HG03439 (cell line): ENCODE measurements around the gene SNCB.

ENCODE experiments used
- ATAC-seq: cut with Tn5 transposase; IDR thresholded peaks from one replicate; pipeline ENCODE4 v1.9.1; 2021; ENCODE audit warnings: mild to moderate bottlenecking, moderate library complexity; ENCODE audit not compliant: unreplicated experiment

Gene SNCB

GRCh38 chr5:176625512-176625911 lies 4.8 kb downstream of the SNCB start:
- no peak for ATAC-seq

DNA sequence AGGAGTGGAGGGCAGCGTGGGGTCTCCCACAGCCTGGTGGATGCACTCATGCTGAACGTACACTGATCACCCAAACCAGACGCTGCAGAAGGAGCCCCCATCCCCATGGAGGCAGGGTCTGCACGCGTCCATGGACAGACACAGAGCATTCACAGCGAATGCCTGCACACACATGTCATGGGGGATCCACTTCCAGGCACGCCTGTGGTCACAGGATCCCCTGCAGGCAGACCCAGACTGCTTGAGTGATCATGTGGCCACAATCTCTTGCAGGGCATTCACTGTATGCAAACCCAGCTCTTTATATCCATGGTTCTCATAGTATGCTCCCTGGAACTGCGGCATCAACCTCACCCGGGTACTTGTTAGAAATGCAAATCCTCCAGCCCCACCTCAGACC lies 5.4 kb downstream of the SNCB start:
- no peak for ATAC-seq

DNA sequence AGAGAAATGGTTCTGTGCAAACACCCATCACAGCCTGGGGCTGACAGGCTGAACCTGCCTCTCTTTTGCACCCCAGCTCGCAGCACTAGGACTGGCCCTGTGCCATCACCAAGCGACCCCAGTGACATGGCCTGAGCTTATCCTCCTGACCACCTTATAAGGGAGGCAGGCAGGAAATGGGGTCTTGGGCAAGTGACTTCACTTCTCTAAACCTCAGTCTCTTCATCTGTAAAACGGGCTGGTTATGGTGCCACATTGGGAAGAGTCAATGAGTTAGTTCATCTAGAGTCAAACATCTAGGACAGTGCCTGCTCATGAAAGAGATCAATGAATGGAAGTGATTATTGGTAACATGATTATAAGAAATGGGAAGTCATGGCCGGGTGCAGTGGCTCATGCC lies 6.2 kb downstream of the SNCB start:
- ATAC-seq: no peak

DNA sequence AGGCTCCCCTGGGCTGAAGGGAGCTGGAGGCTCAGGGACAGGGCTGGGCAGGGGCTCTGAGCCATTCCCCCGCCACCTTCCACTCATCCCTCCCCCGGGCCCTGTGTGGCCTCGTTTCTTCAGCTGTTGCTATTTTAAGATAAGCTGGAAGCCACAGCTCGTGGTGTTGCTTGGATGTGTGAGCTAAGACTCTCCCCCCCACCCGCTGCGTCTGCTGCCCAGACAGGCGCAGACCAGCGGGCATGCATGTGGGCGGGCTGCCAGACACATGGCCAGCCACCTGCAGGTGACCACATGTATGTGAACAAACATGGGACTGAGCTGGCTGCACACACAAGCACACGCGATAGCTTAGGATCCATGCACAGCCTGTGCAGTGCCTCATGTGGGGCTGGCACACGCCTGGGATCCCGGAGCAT lies 8.7 kb downstream of the SNCB start:
- ATAC-seq: no peak

DNA sequence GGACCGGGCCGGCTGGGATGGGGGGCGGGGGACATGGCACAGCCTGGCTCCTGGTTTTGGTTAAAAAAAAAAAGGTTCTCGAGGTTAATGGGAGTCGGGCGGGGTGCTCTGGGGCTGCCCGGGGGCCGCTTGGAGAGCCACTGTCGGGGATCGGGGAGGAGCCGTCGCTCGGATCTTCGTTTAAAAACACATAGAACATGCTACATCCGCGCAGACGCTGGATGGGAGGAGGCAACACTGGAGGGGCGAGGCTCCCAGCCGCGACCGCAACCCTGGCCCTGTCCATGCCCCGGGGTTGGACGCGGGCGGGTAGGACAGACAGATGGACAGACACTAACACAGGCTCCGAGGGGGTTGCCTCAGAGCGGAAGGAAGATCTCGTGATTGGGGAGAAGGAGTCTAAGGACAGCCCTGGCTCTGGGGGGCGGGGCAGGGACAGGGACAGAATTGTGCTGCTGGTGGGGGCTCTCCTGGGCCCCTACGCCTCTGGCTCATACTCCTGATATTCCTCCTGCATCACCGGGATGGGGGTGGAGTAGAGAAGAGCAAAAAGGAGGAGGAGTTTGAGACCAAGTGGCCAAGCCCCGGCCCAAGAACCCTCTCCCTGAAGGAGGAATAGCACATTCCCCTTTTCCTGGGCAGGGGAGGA lies 9.9 kb downstream of the SNCB start:
- ATAC-seq: no peak

GRCh38 chr5:176619569-176620332 lies 10.6 kb downstream of the SNCB start:
- no peak for ATAC-seq

- no peak for ATAC-seq
Observed at GRCh38 chr5:176619203-176619568, 11.1 kb downstream of the SNCB start.

- no peak for ATAC-seq
Observed at GRCh38 chr5:176618783-176619182, 11.6 kb downstream of the SNCB start.

GRCh38 chr5:176616511-176616910 lies 13.8 kb downstream of the SNCB start:
- no peak for ATAC-seq

GRCh38 chr5:176614805-176615478 lies 15.4 kb downstream of the SNCB start:
- no peak for ATAC-seq

- ATAC-seq: no peak
Observed at GRCh38 chr5:176612855-176613254, 17.5 kb downstream of the SNCB start.

DNA sequence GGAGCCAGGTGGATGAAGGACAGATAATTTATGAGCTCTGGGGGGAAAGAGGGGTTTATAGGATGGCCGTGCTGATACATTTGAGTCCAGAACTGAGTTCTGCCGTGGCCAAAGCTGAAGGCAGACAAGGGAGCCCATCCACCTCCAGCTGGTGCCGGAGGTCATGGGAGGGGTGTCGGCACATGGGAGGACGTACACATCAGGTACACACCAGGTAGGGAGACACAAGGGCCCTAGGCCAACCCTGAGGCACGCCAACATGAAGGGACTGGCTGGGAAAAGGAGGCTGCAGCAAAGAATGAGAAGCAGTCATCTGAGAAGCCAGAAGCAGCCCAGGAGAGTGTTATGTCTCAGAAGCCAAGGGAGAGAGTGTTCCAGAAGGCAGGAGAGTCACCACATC lies 18.3 kb downstream of the SNCB start:
- no peak for ATAC-seq

DNA sequence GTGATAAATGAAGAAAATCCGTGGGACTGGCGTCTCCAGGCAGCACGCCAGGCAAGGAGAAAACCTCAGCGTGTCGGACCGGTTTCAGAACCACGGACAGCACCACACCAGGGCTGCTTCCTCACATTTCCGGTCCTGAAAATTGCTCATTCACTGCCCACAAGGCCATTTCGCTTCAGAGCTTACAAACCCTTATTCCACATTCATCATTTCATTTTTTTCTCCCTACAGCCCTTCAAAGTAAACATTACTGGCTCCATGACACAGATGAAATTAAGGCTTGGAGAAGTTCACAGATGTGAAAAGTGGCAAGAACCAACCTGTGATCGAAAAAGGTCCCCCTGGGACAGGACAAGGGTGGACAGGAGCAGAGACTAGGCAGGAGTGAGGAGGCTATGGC lies 18.9 kb downstream of the SNCB start:
- ATAC-seq: no peak

GRCh38 chr5:176610435-176610773 lies 19.9 kb downstream of the SNCB start:
- ATAC-seq: no peak

DNA sequence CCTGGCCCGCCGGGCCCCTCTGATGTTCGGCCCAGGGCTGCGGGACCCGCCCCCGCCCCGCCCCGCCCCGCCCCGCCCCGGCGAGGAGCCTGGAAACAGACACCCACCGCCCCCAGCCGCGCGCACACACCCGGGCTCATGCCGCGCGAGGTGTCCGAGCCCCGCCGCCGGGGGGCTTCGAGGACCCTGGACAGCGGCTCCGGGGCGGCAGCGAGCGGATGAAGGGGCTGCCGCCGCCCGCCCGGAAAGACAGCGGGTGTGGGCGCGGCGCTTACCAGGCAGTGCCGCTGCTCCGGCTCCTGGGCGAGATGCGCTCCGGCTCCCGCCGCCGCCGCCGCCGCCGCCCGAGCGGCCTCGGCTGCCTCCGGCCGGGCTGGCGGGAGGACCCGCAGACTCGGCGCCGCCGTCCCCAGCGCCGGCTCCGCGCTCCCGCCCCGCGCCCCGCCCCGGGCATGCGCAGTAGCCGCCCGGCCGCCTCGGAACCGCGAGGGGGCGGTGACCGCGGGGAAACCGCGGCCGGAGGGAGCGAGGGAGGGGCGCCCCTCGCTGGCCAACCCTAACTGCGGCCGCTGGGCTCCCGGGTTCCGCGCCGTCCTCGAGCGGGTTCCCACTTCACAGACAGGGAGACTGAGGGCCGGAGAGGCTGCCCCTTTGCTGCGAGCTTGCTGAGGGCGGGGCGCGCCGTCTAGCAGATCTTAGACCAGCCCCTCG lies 20.5 kb downstream of the SNCB start, which contains the start of gene GPRIN1:
TSS of gene GPRIN1 (minus strand) at position 433 of the 711 bp plus-strand sequence. CDS start 10,322 bp downstream, outside the sequence.
- peak; percentile 75 for ATAC-seq

DNA sequence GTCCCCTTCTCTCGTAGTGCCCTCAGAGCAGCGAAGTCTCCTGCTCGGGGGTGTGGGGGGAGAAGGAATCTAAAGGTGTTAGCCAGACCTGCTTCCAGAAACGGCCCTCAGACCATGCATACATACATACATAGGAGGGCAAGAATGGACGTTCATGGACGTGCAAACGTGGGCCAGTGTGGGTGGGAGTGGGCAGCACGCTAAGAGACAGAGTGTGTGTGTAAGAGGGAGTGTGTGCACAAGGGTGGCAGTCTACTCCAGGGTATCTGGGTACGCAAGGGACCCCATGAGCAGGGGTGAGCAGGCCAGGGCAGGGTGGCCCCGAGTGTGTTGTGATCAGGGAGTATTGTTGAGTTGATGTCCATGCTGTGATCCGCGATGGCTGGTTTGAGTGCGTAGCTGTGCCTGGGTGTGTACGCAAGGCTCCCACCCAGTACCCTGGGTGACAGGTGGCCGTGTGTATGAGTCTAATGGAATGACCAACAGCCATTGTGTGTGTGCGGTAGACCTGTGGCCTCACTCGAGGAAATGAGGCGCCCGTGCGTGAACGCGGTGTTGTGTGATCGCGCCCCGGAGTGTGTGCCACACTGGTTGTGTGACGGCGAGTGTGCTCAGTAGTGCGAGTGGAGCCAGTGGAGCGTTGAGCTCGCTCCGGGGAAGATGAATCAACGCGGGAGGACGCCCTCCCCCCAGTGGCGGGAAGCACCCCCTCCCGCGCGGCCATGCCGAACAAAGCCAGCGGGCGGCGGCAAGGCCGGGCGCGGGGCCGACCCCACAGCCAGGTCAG lies 21.2 kb downstream of the SNCB start:
- ATAC-seq: peak; percentile 3

GRCh38 chr5:176608142-176608705 lies 22.1 kb downstream of the SNCB start:
- ATAC-seq: no peak

DNA sequence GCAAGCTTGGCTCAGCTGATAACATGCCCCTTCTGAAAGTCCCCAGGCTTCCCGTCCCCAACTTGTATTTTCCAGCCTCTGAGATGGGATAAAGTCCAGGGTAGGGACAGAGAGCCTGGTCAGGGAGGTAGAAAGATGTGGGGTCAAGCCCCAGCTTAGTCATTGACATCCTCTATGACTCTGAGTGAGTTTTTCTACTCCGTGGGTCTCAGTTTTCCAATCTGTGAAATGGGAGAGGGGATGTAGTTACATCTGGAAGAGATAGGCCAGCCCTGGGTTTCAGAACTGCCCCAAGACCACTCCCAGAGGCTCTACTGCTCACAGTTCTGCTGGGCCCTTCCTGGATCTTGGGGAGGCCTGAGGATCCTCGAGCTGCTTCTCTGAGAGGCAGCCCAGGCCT lies 23.5 kb downstream of the SNCB start:
- ATAC-seq: no peak

DNA sequence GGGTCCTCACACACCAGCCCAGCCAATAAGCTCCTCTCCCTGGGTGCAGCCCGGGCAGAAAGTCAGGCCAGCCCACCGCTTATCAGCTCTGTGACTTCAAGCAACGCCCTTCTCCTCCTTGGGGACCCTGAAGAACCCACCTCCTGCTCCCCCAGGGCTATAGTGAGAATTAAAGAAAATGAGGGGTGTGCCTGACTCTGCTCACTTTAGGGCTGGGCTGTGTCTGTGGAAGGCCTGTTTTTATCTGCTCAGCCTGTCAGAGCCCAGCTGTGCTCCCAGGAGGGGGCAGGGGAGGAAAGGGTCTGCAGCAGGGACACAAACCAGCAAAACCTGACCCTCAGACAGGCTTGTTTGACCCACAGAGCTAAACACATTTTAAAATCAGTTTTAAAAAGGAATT lies 24.3 kb downstream of the SNCB start:
- ATAC-seq: no peak

DNA sequence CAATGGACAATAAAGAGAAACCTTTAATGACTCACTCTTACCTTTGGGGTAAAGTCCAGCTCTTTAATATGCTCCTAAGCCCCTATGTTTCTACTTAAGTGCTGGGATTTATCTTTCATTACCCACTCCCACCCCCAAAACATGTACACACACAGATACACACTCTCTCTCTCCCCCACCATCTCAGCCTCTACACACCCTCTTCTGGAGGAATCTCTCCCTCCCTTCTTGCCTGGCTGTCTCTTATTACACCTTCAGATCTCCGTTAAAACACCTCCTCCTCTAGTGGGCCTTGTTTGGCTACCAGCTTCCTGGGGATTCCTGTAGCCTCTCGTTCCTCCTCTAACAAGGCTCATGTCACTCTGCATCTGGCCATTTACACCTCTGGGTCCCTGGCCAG lies 27.2 kb downstream of the SNCB start:
- no peak for ATAC-seq
